COLO668 (cell line): Measurements from ENCODE around the gene SRP68.
A peak's percentile ranks its signal among the peaks of the same experiment; 100 is the strongest.
"Not testable (repeated sequence)": the region's sequence is repeated elsewhere in the genome, so short reads cannot be mapped to it uniquely, and the experiment has no call there.

Experiments
- DNase-seq: peaks from one replicate; lab custom pipeline; 2025; ENCODE audit not compliant: unreplicated experiment; lab: John Stamatoyannopoulos, UW

Gene SRP68

GRCh38 chr17:76076765-76077583, 4.7 kb upstream of the SRP68 start:
- DNase-seq: peak; percentile 45

GRCh38 chr17:76076146-76076764, 3.9 kb upstream of the SRP68 start:
- peak; percentile 43 for DNase-seq

- peak; percentile 33 for DNase-seq
Measured at GRCh38 chr17:76075364-76076145, 3.2 kb upstream of the SRP68 start.

- DNase-seq: no peak
Measured at GRCh38 chr17:76074390-76075363, 2.4 kb upstream of the SRP68 start, which contains the start of gene GALR2. GALR2 (plus strand) TSS chr17:76074781; CDS start chr17:76074884, 103 bp downstream.

- no peak for DNase-seq
Measured at GRCh38 chr17:76071531-76072147, 678 bp downstream of the SRP68 start.

GRCh38 chr17:76065775-76066174, 6.5 kb downstream of the SRP68 start:
- DNase-seq: no peak

- DNase-seq: no peak
Measured at GRCh38 chr17:76063875-76064546, 8.3 kb downstream of the SRP68 start.

- not testable (repeated sequence) for DNase-seq
Measured at GRCh38 chr17:76058264-76058663, 14.1 kb downstream of the SRP68 start.

- no peak for DNase-seq
Measured at GRCh38 chr17:76056882-76057281, 15.4 kb downstream of the SRP68 start.

- DNase-seq: no peak
Measured at GRCh38 chr17:76054112-76054476, 18.2 kb downstream of the SRP68 start.

- DNase-seq: no peak
Measured at GRCh38 chr17:76053246-76054111, 18.8 kb downstream of the SRP68 start.

GRCh38 chr17:76051561-76051960, 20.8 kb downstream of the SRP68 start:
- no peak for DNase-seq

GRCh38 chr17:76050538-76051467, 21.5 kb downstream of the SRP68 start:
- no peak for DNase-seq

- DNase-seq: no peak
Measured at GRCh38 chr17:76049836-76050537, 22.3 kb downstream of the SRP68 start.

GRCh38 chr17:76049239-76049638, 23.1 kb downstream of the SRP68 start:
- DNase-seq: no peak

GRCh38 chr17:76048711-76049110, 23.6 kb downstream of the SRP68 start:
- no peak for DNase-seq

- DNase-seq: no peak
Measured at GRCh38 chr17:76048025-76048605, 24.2 kb downstream of the SRP68 start.
